Measurements from ENCODE around the gene UBA52. TPM values are rescaled to one million over a fixed set of nuclear protein-coding genes. Genes with fewer than 3 reads are reported as not detected.
A peak's percentile ranks its signal among the peaks of the same experiment; 100 is the strongest.

Gene UBA52
- total and polyA plus RNA-seq, 10 of the 15 experiments (the other 5 are each of a cell fraction or from before 2014, with no cell fraction given), result 1,131 to 2,392 (median 1,645) TPM

GRCh38 chr19:18571564-18572344 lies at the start of gene UBA52 (continued):
- TF ChIP-seq, protein P1, sequence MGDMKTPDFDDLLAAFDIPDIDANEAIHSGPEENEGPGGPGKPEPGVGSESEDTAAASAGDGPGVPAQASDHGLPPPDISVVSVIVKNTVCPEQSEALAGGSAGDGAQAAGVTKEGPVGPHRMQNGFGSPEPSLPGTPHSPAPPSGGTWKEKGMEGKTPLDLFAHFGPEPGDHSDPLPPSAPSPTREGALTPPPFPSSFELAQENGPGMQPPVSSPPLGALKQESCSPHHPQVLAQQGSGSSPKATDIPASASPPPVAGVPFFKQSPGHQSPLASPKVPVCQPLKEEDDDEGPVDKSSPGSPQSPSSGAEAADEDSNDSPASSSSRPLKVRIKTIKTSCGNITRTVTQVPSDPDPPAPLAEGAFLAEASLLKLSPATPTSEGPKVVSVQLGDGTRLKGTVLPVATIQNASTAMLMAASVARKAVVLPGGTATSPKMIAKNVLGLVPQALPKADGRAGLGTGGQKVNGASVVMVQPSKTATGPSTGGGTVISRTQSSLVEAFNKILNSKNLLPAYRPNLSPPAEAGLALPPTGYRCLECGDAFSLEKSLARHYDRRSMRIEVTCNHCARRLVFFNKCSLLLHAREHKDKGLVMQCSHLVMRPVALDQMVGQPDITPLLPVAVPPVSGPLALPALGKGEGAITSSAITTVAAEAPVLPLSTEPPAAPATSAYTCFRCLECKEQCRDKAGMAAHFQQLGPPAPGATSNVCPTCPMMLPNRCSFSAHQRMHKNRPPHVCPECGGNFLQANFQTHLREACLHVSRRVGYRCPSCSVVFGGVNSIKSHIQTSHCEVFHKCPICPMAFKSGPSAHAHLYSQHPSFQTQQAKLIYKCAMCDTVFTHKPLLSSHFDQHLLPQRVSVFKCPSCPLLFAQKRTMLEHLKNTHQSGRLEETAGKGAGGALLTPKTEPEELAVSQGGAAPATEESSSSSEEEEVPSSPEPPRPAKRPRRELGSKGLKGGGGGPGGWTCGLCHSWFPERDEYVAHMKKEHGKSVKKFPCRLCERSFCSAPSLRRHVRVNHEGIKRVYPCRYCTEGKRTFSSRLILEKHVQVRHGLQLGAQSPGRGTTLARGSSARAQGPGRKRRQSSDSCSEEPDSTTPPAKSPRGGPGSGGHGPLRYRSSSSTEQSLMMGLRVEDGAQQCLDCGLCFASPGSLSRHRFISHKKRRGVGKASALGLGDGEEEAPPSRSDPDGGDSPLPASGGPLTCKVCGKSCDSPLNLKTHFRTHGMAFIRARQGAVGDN (IDR thresholded peaks at IDR 0.05), result peak; percentile 79
- no peak for TF ChIP-seq NFXL1 (IDR thresholded peaks at IDR 0.05; ENCODE audit: borderline replicate concordance)
- peak; percentile 65; the same call in 1 of the 2 replicates for TF ChIP-seq CHD2 (IDR thresholded peaks at IDR 0.05; ENCODE audit: borderline replicate concordance, low read depth, low read length)
- TF ChIP-seq TCF12 (IDR thresholded peaks at IDR 0.05; ENCODE audit: low read depth, low read length), result no peak
- TF ChIP-seq, protein P2, sequence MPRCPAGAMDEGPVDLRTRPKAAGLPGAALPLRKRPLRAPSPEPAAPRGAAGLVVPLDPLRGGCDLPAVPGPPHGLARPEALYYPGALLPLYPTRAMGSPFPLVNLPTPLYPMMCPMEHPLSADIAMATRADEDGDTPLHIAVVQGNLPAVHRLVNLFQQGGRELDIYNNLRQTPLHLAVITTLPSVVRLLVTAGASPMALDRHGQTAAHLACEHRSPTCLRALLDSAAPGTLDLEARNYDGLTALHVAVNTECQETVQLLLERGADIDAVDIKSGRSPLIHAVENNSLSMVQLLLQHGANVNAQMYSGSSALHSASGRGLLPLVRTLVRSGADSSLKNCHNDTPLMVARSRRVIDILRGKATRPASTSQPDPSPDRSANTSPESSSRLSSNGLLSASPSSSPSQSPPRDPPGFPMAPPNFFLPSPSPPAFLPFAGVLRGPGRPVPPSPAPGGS (IDR thresholded peaks at IDR 0.05; ENCODE audit: borderline replicate concordance, insufficient read depth, low read depth, low read length, poor library complexity, severe bottlenecking), result peak; percentile 78
- no peak for TF ChIP-seq SUPT20H (IDR thresholded peaks at IDR 0.05; ENCODE audit: borderline replicate concordance, control insufficient read depth, low read depth, low read length)
- no peak for TF ChIP-seq CEBPZ (IDR thresholded peaks at IDR 0.05; ENCODE audit: low read depth, low read length)
- TF ChIP-seq KDM1A (IDR thresholded peaks at IDR 0.05; ENCODE audit: borderline replicate concordance), result no peak
- no peak for TF ChIP-seq CHD4 (IDR thresholded peaks at IDR 0.05)
- no peak for TF ChIP-seq CBX3 (IDR thresholded peaks at IDR 0.05; ENCODE audit: borderline replicate concordance, low read depth)
- TF ChIP-seq FOXK2 (IDR thresholded peaks at IDR 0.05), result peak; percentile 43; the same call in 1 of the 2 replicates
- peak; percentile 70 for TF ChIP-seq E2F4 (IDR thresholded peaks at IDR 0.05; ENCODE audit: low read depth, low read length)
- TF ChIP-seq NFYB (IDR thresholded peaks at IDR 0.05; ENCODE audit: insufficient read depth, low read depth, low read length), result peak; percentile 36; the same call in 1 of the 2 replicates
- no peak; a peak in 1 of 4 replicates for TF ChIP-seq CEBPB (IDR thresholded peaks at IDR 0.05; ENCODE audit: borderline replicate concordance in 1 of 2, low read depth in 2 of 2, low read length in 2 of 2)
- no peak for TF ChIP-seq ZZZ3 (IDR thresholded peaks at IDR 0.05; ENCODE audit: control insufficient read depth, insufficient read length, low read depth)
- TF ChIP-seq, protein P3, sequence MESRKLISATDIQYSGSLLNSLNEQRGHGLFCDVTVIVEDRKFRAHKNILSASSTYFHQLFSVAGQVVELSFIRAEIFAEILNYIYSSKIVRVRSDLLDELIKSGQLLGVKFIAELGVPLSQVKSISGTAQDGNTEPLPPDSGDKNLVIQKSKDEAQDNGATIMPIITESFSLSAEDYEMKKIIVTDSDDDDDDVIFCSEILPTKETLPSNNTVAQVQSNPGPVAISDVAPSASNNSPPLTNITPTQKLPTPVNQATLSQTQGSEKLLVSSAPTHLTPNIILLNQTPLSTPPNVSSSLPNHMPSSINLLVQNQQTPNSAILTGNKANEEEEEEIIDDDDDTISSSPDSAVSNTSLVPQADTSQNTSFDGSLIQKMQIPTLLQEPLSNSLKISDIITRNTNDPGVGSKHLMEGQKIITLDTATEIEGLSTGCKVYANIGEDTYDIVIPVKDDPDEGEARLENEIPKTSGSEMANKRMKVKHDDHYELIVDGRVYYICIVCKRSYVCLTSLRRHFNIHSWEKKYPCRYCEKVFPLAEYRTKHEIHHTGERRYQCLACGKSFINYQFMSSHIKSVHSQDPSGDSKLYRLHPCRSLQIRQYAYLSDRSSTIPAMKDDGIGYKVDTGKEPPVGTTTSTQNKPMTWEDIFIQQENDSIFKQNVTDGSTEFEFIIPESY (IDR thresholded peaks at IDR 0.05), result no peak
